ENCODE measurements around the gene LAMTOR2.

Gene LAMTOR2

GRCh38 chr1:156108057-156108456 is 53.5 kb downstream of the LAMTOR2 start:
- no peak overlapping the region for H3K27ac ChIP-seq
- no peak for TF ChIP-seq CTCF (conservative IDR thresholded peaks at IDR 0.05)

All from VCaP (cell line).